HG03045 (cell line): Measurements from ENCODE around the gene JPH2.
"Not testable (repeated sequence)": the region's sequence is repeated elsewhere in the genome, so short reads cannot be mapped to it uniquely, and the experiment has no call there.

Source experiments
- ATAC-seq: cut with Tn5 transposase; IDR thresholded peaks from one replicate; pipeline ENCODE4 v1.9.1; 2021; ENCODE audit warnings: mild to moderate bottlenecking, moderate library complexity; ENCODE audit not compliant: unreplicated experiment

JPH2 gene

GRCh38 chr20:44187054-44187771 is at the start of gene JPH2:
TSS of gene JPH2 (minus strand) at chr20:44187188. CDS start at chr20:44186705, 483 bp downstream.
- no peak for ATAC-seq

- ATAC-seq, result no peak
Observed at GRCh38 chr20:44235702-44236101, 48.7 kb upstream of the JPH2 start.

- no peak for ATAC-seq
Observed at GRCh38 chr20:44234566-44235317, 47.8 kb upstream of the JPH2 start.

GRCh38 chr20:44233436-44234016 is 46.5 kb upstream of the JPH2 start:
- no peak for ATAC-seq

- not testable (repeated sequence) for ATAC-seq
Observed at GRCh38 chr20:44232469-44232856, 45.5 kb upstream of the JPH2 start.

GRCh38 chr20:44231713-44232468 is 44.9 kb upstream of the JPH2 start:
- ATAC-seq, result no peak

- ATAC-seq, result no peak
Observed at GRCh38 chr20:44231193-44231592, 44.2 kb upstream of the JPH2 start.

- no peak for ATAC-seq
Observed at GRCh38 chr20:44228465-44229258, 41.7 kb upstream of the JPH2 start.

GRCh38 chr20:44224637-44225036 is 37.6 kb upstream of the JPH2 start:
- no peak for ATAC-seq

- no peak for ATAC-seq
Observed at GRCh38 chr20:44223721-44224120, 36.7 kb upstream of the JPH2 start.

- ATAC-seq, result no peak
Observed at GRCh38 chr20:44222633-44223368, 35.8 kb upstream of the JPH2 start.

GRCh38 chr20:44222027-44222426 is 35.0 kb upstream of the JPH2 start:
- no peak for ATAC-seq

GRCh38 chr20:44221368-44221954 is 34.5 kb upstream of the JPH2 start:
- ATAC-seq, result no peak

GRCh38 chr20:44219791-44220190 is 32.8 kb upstream of the JPH2 start:
- ATAC-seq, result no peak

GRCh38 chr20:44219170-44219730 is 32.3 kb upstream of the JPH2 start:
- no peak for ATAC-seq

- no peak for ATAC-seq
Observed at GRCh38 chr20:44218446-44218845, 31.5 kb upstream of the JPH2 start.

- ATAC-seq, result no peak
Observed at GRCh38 chr20:44217342-44218092, 30.5 kb upstream of the JPH2 start.

GRCh38 chr20:44215125-44215524 is 28.1 kb upstream of the JPH2 start:
- no peak for ATAC-seq
